IMR-90 (cell line): ENCODE measurements around the gene CTNNA2. TPM values are rescaled to one million over a fixed set of nuclear protein-coding genes. Genes with fewer than 3 reads are reported as not detected.

Source experiments
- ATAC-seq: fragments of 200-7000 bp; cut with Tn5 transposase; 2 replicates; pipeline ENCODE4 v1.9.1; 2020; ENCODE audit warnings: low read depth, mild to moderate bottlenecking, moderate library complexity
- BruUV-seq: library from RNA; stranded (reverse); fragments of 400-500 nt; replicated peaks from 2 replicates; lab custom pipeline; 2021; lab: Mats Ljungman, UMichigan
- CTCF ChIA-PET: fragments of 300-600 bp; formaldehyde crosslinking; extraction: SDS; loops from one replicate; lab custom pipeline; 2021; ENCODE audit warnings: antibody characterized with exemption; lab: Yijun Ruan, JAX
- POLR2A ChIA-PET: fragments of 300-600 bp; sonication (Branson Sonifier 250); formaldehyde crosslinking; loops from one replicate; lab custom pipeline; 2022; ENCODE audit warnings: antibody characterized with exemption; ENCODE audit not compliant: unreplicated experiment; lab: Charles Lee
- DNase-seq: peaks from one replicate; pipeline ENCODE4 v3.0.0; 2013
- H2AFZ ChIP-seq: replicated peaks from 2 replicates; pipeline ENCODE3; 2013; ENCODE audit warnings: low read length, mild to moderate bottlenecking; ENCODE audit not compliant: poor library complexity
- H2AK5ac ChIP-seq: 2 replicates; pipeline ENCODE4 v1.6.1; 2013; ENCODE audit warnings: low read depth, low read length, inconsistent platforms
- H2AK9ac ChIP-seq: replicated peaks from 2 replicates; pipeline ENCODE3; 2013; ENCODE audit warnings: mild to moderate bottlenecking, low read depth, low read length, moderate library complexity; ENCODE audit not compliant: poor library complexity
- H2BK120ac ChIP-seq: 2 replicates; pipeline ENCODE4 v1.6.1; 2013; ENCODE audit warnings: low read depth, low read length, inconsistent platforms
- H2BK15ac ChIP-seq: 3 replicates; pipeline ENCODE4 v1.6.1; 2013; ENCODE audit warnings: low read depth, low read length, inconsistent platforms
- H2BK20ac ChIP-seq: 2 replicates; pipeline ENCODE4 v1.6.1; 2013; ENCODE audit warnings: low read depth, mild to moderate bottlenecking, inconsistent platforms, low read length, moderate library complexity
- H2BK5ac ChIP-seq: 2 replicates; pipeline ENCODE4 v1.6.1; 2013; ENCODE audit warnings: mild to moderate bottlenecking, low read depth, low read length, inconsistent platforms; ENCODE audit not compliant: poor library complexity, severe bottlenecking
- H3K14ac ChIP-seq: replicated peaks from 2 replicates; pipeline ENCODE4 v1.6.1; 2013; ENCODE audit warnings: low read depth, low read length, inconsistent platforms
- H3K18ac ChIP-seq: 2 replicates; pipeline ENCODE4 v1.6.1; 2013; ENCODE audit warnings: low read depth, low read length, control low read depth
- H3K23ac ChIP-seq: 2 replicates; pipeline ENCODE4 v1.6.1; 2013; ENCODE audit warnings: low read depth, low read length, inconsistent platforms
- H3K27ac ChIP-seq: 2 replicates; pipeline ENCODE4 v1.5.1; 2013; ENCODE audit warnings: mild to moderate bottlenecking, control low read depth, low read length; ENCODE audit not compliant: insufficient read depth
- H3K27me3 ChIP-seq: 2 replicates; pipeline ENCODE4 v1.6.1; 2013; ENCODE audit warnings: low read length; ENCODE audit not compliant: control insufficient read depth, insufficient read depth
- H3K36me3 ChIP-seq: 2 replicates; pipeline ENCODE4 v1.6.1; 2013; ENCODE audit warnings: low read length, mixed read lengths; ENCODE audit not compliant: control insufficient read depth, insufficient read depth
- H3K4ac ChIP-seq: 2 replicates; pipeline ENCODE4 v1.6.1; 2013; ENCODE audit warnings: low read depth, low read length, inconsistent platforms
- H3K4me1 ChIP-seq: 2 replicates; pipeline ENCODE4 v1.6.1; 2013; ENCODE audit warnings: low read length, mixed read lengths; ENCODE audit not compliant: control insufficient read depth, insufficient read depth
- H3K4me2 ChIP-seq: 2 replicates; pipeline ENCODE4 v1.6.1; 2013; ENCODE audit warnings: low read depth, mild to moderate bottlenecking, control low read depth, low read length, moderate library complexity
- H3K4me3 ChIP-seq: 2 replicates; pipeline ENCODE4 v1.5.1; 2013; ENCODE audit warnings: low read depth, mild to moderate bottlenecking, control low read depth, low read length, moderate library complexity; ENCODE audit not compliant: insufficient read depth
- H3K56ac ChIP-seq: 2 replicates; pipeline ENCODE4 v1.6.1; 2013; ENCODE audit warnings: low read length, inconsistent platforms; ENCODE audit not compliant: insufficient read depth; ENCODE audit errors: extremely low read depth
- H3K79me1 ChIP-seq, 2 experiments: 2 replicates each; pipeline ENCODE4 v1.6.1; 2013; ENCODE audit warnings: low read length in 2 of 2, inconsistent platforms in 1 of 2, low read depth in 1 of 2
- H3K9ac ChIP-seq: 2 replicates; pipeline ENCODE4 v1.6.1; 2013; ENCODE audit warnings: low read depth, low read length, control low read depth
- H3K9me1 ChIP-seq: 2 replicates; pipeline ENCODE4 v1.6.1; 2013; ENCODE audit warnings: low read length, inconsistent platforms; ENCODE audit not compliant: insufficient read depth
- H3K9me3 ChIP-seq: 2 replicates; pipeline ENCODE4 v1.6.1; 2013; ENCODE audit warnings: low read length; ENCODE audit not compliant: control insufficient read depth, insufficient read depth
- H4K20me1 ChIP-seq: 2 replicates; pipeline ENCODE4 v1.6.1; 2013; ENCODE audit warnings: low read length, inconsistent platforms; ENCODE audit not compliant: insufficient read depth
- H4K5ac ChIP-seq: 2 replicates; pipeline ENCODE4 v1.6.1; 2013; ENCODE audit warnings: mild to moderate bottlenecking, low read depth, low read length, control low read depth
- H4K8ac ChIP-seq, 2 experiments: 2 replicates each; pipeline ENCODE4 v1.6.1; 2013; ENCODE audit warnings: low read depth in 2 of 2, low read length in 2 of 2, control low read depth in 1 of 2, inconsistent platforms in 1 of 2
- H4K91ac ChIP-seq: 2 replicates; pipeline ENCODE4 v1.6.1; 2013; ENCODE audit warnings: low read depth, low read length, inconsistent platforms; ENCODE audit not compliant: insufficient read depth
- BHLHE40 ChIP-seq: fragments of 150-350 bp; IDR thresholded peaks from 2 replicates; pipeline ENCODE4 v1.6.1; 2016; ENCODE audit warnings: mild to moderate bottlenecking, low read depth, low read length
- CEBPB ChIP-seq: IDR thresholded peaks from 2 replicates; pipeline ENCODE4 v1.6.1; 2012; ENCODE audit warnings: low read depth, low read length, improper control_type of control experiment
- CHD1 ChIP-seq: IDR thresholded peaks from 2 replicates; pipeline ENCODE4 v1.6.1; 2012; ENCODE audit warnings: low read depth, low read length, improper control_type of control experiment
- FOS ChIP-seq: fragments of 150-350 bp; IDR thresholded peaks from 2 replicates; pipeline ENCODE4 v1.6.1; 2016; ENCODE audit warnings: low read depth, low read length
- MAFK ChIP-seq: IDR thresholded peaks from 2 replicates; pipeline ENCODE4 v1.6.1; 2012; ENCODE audit warnings: low read depth, low read length, improper control_type of control experiment
- MAZ ChIP-seq: IDR thresholded peaks from 2 replicates; pipeline ENCODE4 v1.6.1; 2012; ENCODE audit warnings: low read depth, mild to moderate bottlenecking, low read length, improper control_type of control experiment, moderate library complexity, borderline replicate concordance
- NFE2L2 ChIP-seq: fragments of 150-350 bp; IDR thresholded peaks from 2 replicates; pipeline ENCODE4 v1.6.1; 2016; ENCODE audit warnings: low read depth, mild to moderate bottlenecking, low read length
- POLR2A ChIP-seq: IDR thresholded peaks from 2 replicates; pipeline ENCODE4 v1.6.1; 2012; ENCODE audit warnings: mild to moderate bottlenecking, low read depth, low read length
- RAD21 ChIP-seq: IDR thresholded peaks from 2 replicates; pipeline ENCODE4 v1.6.1; 2012; ENCODE audit warnings: low read length, improper control_type of control experiment
- USF2 ChIP-seq: fragments of 150-350 bp; IDR thresholded peaks from 2 replicates; pipeline ENCODE4 v1.6.1; 2017; ENCODE audit warnings: mild to moderate bottlenecking, antibody characterized with exemption, low read length, low read depth
- WGBS, 2 experiments: methylation state at CpG; one replicate each; pipeline versions ENCODE4 v1.1.5 to v1.1.7; 2013; ENCODE audit warnings: missing lambda C conversion rate in 2 of 2; ENCODE audit not compliant: insufficient read length in 1 of 2; ENCODE audit errors: extremely low coverage in 2 of 2; 5-methylcytosine and 5-hydroxymethylcytosine counted together
- dilution Hi-C: fragments of 300-500 bp; cut with HindIII; formaldehyde crosslinking; loops from one replicate; pipeline ENCODE4 v1.14.3; 2018; ENCODE audit warnings: low sequenced_read_pairs; ENCODE audit not compliant: unreplicated experiment
- in situ Hi-C: fragments of 300-500 bp; cut with MboI; formaldehyde crosslinking; loops from 3 replicates; pipeline ENCODE4 v1.14.3; 2019; ENCODE audit warnings: low sequenced_read_pairs, inconsistent platforms, mixed read lengths
- intact Hi-C: fragments of 100-400 bp; cut with micrococcal nuclease; formaldehyde crosslinking; loops from 2 replicates; pipeline ENCODE4 v1.10.0; 2022
- polyA plus RNA-seq, 3 experiments: library from polyadenylated mRNA; depleted of rRNA; stranded (reverse); fragments of >200 nt; gene quantifications; 2 replicates each; pipeline ENCODE4 v1.2.3, GENCODE V29; 2012; ENCODE audit warnings: low replicate concordance in 1 of 3
- total RNA-seq: library from RNA; depleted of rRNA; stranded (reverse); fragments of >200 nt; gene quantifications from 2 replicates; pipeline ENCODE4 v1.2.3, GENCODE V29; 2012
- TF ChIP-seq, protein P1 (sequence below): conservative IDR thresholded peaks from 2 replicates; pipeline ENCODE4 v1.5.1; 2012; ENCODE audit warnings: mild to moderate bottlenecking, low read depth, low read length, improper control_type of control experiment

CTNNA2 gene
- total and polyA plus RNA-seq, 2 of the 4 experiments (the other 2 are of a cell fraction): not detected

DNA sequence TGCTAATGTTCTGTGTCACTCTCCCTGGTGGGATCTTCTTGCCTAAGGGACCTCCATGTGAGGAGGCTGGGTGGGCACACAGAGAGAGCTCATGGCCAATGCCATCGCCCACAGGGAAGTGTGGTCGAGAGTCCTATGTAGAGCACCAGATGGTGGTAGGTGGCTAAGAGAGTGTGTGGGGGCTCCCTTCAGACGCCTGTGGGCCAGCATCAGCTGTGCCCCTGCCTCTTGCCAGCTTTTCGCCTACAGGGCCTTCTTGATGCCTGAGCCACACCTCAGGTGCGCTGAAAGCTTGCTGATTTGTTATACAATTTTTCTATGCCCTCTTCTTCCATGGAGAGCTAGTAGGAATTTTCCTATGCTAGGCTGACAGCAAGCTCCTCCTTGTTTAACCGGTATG, 753.4 kb downstream of the CTNNA2 start:
- no peak overlapping the region for H3K18ac ChIP-seq
- H3K4ac ChIP-seq: no peak overlapping the region
- WGBS, 2 experiments: no CpG with 5 or more reads among the region's 6 CpGs
- no peak overlapping the region for H3K4me2 ChIP-seq
- POLR2A ChIA-PET: no interaction called here
- no peaks in the 10 kb centered on the region for H3K79me1 ChIP-seq
- no peaks in the 10 kb centered on the region for H3K4me1 ChIP-seq
- no peak overlapping the region for H3K27ac ChIP-seq
- no peak overlapping the region for H2BK120ac ChIP-seq
- no peak overlapping the region for H2BK5ac ChIP-seq
- H3K56ac ChIP-seq: no peak overlapping the region
- no peak overlapping the region for H3K9ac ChIP-seq
- intact Hi-C loops (no loop called here), dilution Hi-C loops (no loop called here), in situ Hi-C loops (no loop called here)
- no peak overlapping the region for H2BK20ac ChIP-seq
- ATAC-seq (no peak), DNase-seq (no peak)
- no peak overlapping the region for H4K8ac ChIP-seq
- H4K20me1 ChIP-seq: no peaks in the 10 kb centered on the region
- no TSS peak for BruUV-seq
- no peaks in the 10 kb centered on the region for H3K9me3 ChIP-seq
- TF ChIP-seq, protein P1, sequence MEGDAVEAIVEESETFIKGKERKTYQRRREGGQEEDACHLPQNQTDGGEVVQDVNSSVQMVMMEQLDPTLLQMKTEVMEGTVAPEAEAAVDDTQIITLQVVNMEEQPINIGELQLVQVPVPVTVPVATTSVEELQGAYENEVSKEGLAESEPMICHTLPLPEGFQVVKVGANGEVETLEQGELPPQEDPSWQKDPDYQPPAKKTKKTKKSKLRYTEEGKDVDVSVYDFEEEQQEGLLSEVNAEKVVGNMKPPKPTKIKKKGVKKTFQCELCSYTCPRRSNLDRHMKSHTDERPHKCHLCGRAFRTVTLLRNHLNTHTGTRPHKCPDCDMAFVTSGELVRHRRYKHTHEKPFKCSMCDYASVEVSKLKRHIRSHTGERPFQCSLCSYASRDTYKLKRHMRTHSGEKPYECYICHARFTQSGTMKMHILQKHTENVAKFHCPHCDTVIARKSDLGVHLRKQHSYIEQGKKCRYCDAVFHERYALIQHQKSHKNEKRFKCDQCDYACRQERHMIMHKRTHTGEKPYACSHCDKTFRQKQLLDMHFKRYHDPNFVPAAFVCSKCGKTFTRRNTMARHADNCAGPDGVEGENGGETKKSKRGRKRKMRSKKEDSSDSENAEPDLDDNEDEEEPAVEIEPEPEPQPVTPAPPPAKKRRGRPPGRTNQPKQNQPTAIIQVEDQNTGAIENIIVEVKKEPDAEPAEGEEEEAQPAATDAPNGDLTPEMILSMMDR: no peak
- no peak for TF ChIP-seq BHLHE40
- no peak for TF ChIP-seq CHD1
- no peak for TF ChIP-seq MAFK
- no peak for TF ChIP-seq MAZ
- no peak for TF ChIP-seq RAD21
- no peak for TF ChIP-seq POLR2A
- TF ChIP-seq NFE2L2: no peak
- TF ChIP-seq CEBPB: no peak
- no peak for TF ChIP-seq USF2
- TF ChIP-seq FOS: no peak
- H3K9me1 ChIP-seq: no peaks in the 10 kb centered on the region
- H2BK15ac ChIP-seq: no peak overlapping the region
- CTCF ChIA-PET: no interaction called here
- H3K27me3 ChIP-seq: no peaks in the 10 kb centered on the region
- no peak overlapping the region for H4K5ac ChIP-seq
- no peak overlapping the region for H2AFZ ChIP-seq
- H4K91ac ChIP-seq: no peak overlapping the region
- H3K23ac ChIP-seq: no peak overlapping the region
- no peak overlapping the region for H2AK9ac ChIP-seq
- H3K4me3 ChIP-seq: no peak overlapping the region
- H3K14ac ChIP-seq: no peak overlapping the region
- no peak overlapping the region for H2AK5ac ChIP-seq
- no peaks in the 10 kb centered on the region for H3K36me3 ChIP-seq
